ENCODE measurements around the gene LRRN4CL.

LRRN4CL gene

GRCh38 chr11:62649486-62649885 is 39.8 kb downstream of the LRRN4CL start:
- Histone ChIP-seq H4K20me1 (ENCODE audit: insufficient read depth, low read length) (no peaks in the 10 kb centered on the region), H2AFZ (ENCODE audit: low read length) (no peak overlapping the region), H3K4me3 (ENCODE audit: low read depth, low read length, poor library complexity, severe bottlenecking) (no peak overlapping the region), H3K79me2 (ENCODE audit: insufficient read depth, low read length) (peaks cover 32% of the 10 kb centered on the region), H3K9me3 (ENCODE audit: low read length) (no peaks in the 10 kb centered on the region), H3K36me3 (ENCODE audit: insufficient read depth, low read length) (peaks cover 38% of the 10 kb centered on the region), H3K9ac (ENCODE audit: low read length) (no peak overlapping the region), H3K27ac (ENCODE audit: low read depth, low read length, poor library complexity, severe bottlenecking) (no peak overlapping the region), H3F3A (ENCODE audit: insufficient read depth, low read length) (no peaks in the 10 kb centered on the region), H3K27me3 (ENCODE audit: insufficient read depth, low read length) (no peaks in the 10 kb centered on the region), H3K4me2 (ENCODE audit: low read length) (no peak overlapping the region), H3K9me2 (ENCODE audit: low read depth, low read length) (no peaks in the 10 kb centered on the region), H3K4me1 (ENCODE audit: insufficient read depth, low read length, severe bottlenecking) (peaks cover 42% of the 10 kb centered on the region)
- TF ChIP-seq EZH2 (IDR thresholded peaks at IDR 0.05; ENCODE audit: borderline replicate concordance, low read length): no peak
- TF ChIP-seq, protein P1, sequence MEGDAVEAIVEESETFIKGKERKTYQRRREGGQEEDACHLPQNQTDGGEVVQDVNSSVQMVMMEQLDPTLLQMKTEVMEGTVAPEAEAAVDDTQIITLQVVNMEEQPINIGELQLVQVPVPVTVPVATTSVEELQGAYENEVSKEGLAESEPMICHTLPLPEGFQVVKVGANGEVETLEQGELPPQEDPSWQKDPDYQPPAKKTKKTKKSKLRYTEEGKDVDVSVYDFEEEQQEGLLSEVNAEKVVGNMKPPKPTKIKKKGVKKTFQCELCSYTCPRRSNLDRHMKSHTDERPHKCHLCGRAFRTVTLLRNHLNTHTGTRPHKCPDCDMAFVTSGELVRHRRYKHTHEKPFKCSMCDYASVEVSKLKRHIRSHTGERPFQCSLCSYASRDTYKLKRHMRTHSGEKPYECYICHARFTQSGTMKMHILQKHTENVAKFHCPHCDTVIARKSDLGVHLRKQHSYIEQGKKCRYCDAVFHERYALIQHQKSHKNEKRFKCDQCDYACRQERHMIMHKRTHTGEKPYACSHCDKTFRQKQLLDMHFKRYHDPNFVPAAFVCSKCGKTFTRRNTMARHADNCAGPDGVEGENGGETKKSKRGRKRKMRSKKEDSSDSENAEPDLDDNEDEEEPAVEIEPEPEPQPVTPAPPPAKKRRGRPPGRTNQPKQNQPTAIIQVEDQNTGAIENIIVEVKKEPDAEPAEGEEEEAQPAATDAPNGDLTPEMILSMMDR (IDR thresholded peaks at IDR 0.05; ENCODE audit: low read length): no peak

DNA sequence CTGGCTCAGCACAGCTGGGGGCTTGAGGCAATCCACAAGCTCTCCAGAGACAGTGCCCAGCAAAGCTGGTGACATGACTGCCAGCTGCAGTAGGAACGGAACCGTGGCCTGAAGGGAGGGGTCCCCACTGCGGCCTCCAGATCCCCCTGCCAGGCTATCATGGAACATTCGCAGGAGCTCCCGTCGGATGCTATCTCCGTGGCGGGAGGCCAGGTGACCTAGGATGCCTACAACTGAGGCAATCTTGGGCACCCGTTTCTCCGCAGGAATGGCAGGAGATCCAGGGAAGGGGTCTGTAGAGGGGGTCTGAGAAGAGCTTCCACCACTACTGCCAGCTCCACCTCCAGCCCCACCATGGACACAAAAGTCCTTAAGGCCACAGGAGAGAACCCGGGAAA is 40.4 kb downstream of the LRRN4CL start:
- H3K4me2 ChIP-seq (ENCODE audit: low read length): no peak overlapping the region
- H3K79me2 ChIP-seq (ENCODE audit: insufficient read depth, low read length): peaks cover 36% of the 10 kb centered on the region
- H3F3A ChIP-seq (ENCODE audit: insufficient read depth, low read length): no peaks in the 10 kb centered on the region
- peaks cover 43% of the 10 kb centered on the region for H3K36me3 ChIP-seq (ENCODE audit: insufficient read depth, low read length)
- TF ChIP-seq, protein P1 (IDR thresholded peaks at IDR 0.05; ENCODE audit: low read length): no peak
- no peak for TF ChIP-seq EZH2 (IDR thresholded peaks at IDR 0.05; ENCODE audit: borderline replicate concordance, low read length)
- H3K9me3 ChIP-seq (ENCODE audit: low read length): no peaks in the 10 kb centered on the region
- H3K4me1 ChIP-seq (ENCODE audit: insufficient read depth, low read length, severe bottlenecking): peaks cover 37% of the 10 kb centered on the region
- no peak overlapping the region for H3K4me3 ChIP-seq (ENCODE audit: low read depth, low read length, poor library complexity, severe bottlenecking)
- H3K27me3 ChIP-seq (ENCODE audit: insufficient read depth, low read length): no peaks in the 10 kb centered on the region
- no peak overlapping the region for H2AFZ ChIP-seq (ENCODE audit: low read length)
- no peaks in the 10 kb centered on the region for H4K20me1 ChIP-seq (ENCODE audit: insufficient read depth, low read length)
- H3K9me2 ChIP-seq (ENCODE audit: low read depth, low read length): no peaks in the 10 kb centered on the region
- no peak overlapping the region for H3K27ac ChIP-seq (ENCODE audit: low read depth, low read length, poor library complexity, severe bottlenecking)
- no peak overlapping the region for H3K9ac ChIP-seq (ENCODE audit: low read length)

DNA sequence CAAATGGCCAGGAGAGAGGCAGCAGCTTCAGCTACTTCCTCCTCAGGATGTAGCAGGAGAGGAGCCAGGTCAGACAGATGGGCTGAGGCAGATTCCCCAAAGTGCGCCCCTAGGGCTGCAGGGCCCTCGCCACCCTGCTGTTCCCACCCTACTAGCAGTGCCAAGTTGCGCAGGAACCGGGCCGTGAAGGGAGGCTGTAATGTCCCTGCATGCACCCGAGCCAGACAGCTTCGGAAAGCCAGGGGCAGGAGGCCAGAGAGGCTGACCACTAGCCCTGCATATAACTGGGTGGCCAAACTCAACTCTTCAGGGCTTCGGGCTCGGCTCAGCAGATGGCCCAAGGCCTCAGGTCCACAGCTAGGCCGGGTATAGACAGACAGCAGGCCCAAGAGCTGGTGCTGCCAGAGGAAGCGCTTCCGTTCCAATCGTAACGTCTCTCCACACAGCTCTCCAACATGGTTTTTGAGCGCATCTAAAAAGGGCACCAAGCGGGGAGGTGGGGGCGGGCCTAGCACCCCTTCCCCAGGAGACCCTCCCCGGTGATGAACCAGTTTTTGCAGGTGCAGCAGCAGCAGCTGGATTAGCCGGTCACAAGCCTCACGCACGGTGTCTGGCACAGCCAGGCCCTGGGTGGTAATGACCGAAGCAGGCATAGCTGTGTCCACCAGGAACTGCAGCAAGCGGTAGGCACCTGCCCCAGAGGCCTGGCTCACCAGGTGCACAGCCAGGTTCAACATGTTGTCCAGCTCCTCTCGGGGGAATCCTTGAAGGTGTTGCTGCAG is 41.0 kb downstream of the LRRN4CL start:
- Histone ChIP-seq H3K9me3 (ENCODE audit: low read length) (no peaks in the 10 kb centered on the region), H4K20me1 (ENCODE audit: insufficient read depth, low read length) (no peaks in the 10 kb centered on the region), H3K36me3 (ENCODE audit: insufficient read depth, low read length) (peaks cover 48% of the 10 kb centered on the region), H3K4me1 (ENCODE audit: insufficient read depth, low read length, severe bottlenecking) (peaks cover 34% of the 10 kb centered on the region), H3K4me3 (ENCODE audit: low read depth, low read length, poor library complexity, severe bottlenecking) (no peak overlapping the region), H3K9me2 (ENCODE audit: low read depth, low read length) (no peaks in the 10 kb centered on the region), H3F3A (ENCODE audit: insufficient read depth, low read length) (no peaks in the 10 kb centered on the region), H3K4me2 (ENCODE audit: low read length) (no peak overlapping the region), H3K27me3 (ENCODE audit: insufficient read depth, low read length) (no peaks in the 10 kb centered on the region), H2AFZ (ENCODE audit: low read length) (no peak overlapping the region), H3K9ac (ENCODE audit: low read length) (no peak overlapping the region), H3K79me2 (ENCODE audit: insufficient read depth, low read length) (peaks cover 40% of the 10 kb centered on the region), H3K27ac (ENCODE audit: low read depth, low read length, poor library complexity, severe bottlenecking) (peak overlapping the region; percentile 21)
- no peak for TF ChIP-seq EZH2 (IDR thresholded peaks at IDR 0.05; ENCODE audit: borderline replicate concordance, low read length)
- TF ChIP-seq, protein P1 (IDR thresholded peaks at IDR 0.05; ENCODE audit: low read length): no peak
